Left cardiac atrium (tissue), 4 donors: Measurements from ENCODE around the gene NLRP9. TPM values are rescaled to one million over a fixed set of nuclear protein-coding genes. Genes with fewer than 3 reads are reported as not detected.

Source experiments
- ATAC-seq, 2 donors: fragments of 200-7000 bp; cut with Tn5 transposase; one replicate each; pipeline ENCODE4 v1.9.1; 2020; ENCODE audit warnings: mild to moderate bottlenecking in 2 of 2, moderate library complexity in 2 of 2
- DNase-seq: peaks from one replicate; pipeline ENCODE4 v3.0.0-alpha.2; 2020
- intact Hi-C, 2 donors: fragments of 100-400 bp; cut with DNase I; formaldehyde crosslinking; loops; one replicate each; pipeline versions ENCODE4 v1.14.1 to v1.15.1; 2022 to 2023
- total RNA-seq, 2 donors: library from RNA; stranded (reverse); fragmentation: NEBNext Ultra II Directional; extraction: Animal tissue kit (Norgen Biotek cat#: 25700); gene quantifications; one replicate each; pipeline ENCODE4 v1.2.1, GENCODE V29; 2021
- donor health status: DM: no; HTN: yes; CAD: no.
- donor health status: DM: no; HTN: yes; CAD: no; lungs with severe emphysema.
- donor health status: DM: yes; HTN: yes; CAD: no.
- donor health status: Dilated cardiomyopathy.

The NLRP9 gene
- total RNA-seq, 2 donors from 2014 or later = not detected

DNA sequence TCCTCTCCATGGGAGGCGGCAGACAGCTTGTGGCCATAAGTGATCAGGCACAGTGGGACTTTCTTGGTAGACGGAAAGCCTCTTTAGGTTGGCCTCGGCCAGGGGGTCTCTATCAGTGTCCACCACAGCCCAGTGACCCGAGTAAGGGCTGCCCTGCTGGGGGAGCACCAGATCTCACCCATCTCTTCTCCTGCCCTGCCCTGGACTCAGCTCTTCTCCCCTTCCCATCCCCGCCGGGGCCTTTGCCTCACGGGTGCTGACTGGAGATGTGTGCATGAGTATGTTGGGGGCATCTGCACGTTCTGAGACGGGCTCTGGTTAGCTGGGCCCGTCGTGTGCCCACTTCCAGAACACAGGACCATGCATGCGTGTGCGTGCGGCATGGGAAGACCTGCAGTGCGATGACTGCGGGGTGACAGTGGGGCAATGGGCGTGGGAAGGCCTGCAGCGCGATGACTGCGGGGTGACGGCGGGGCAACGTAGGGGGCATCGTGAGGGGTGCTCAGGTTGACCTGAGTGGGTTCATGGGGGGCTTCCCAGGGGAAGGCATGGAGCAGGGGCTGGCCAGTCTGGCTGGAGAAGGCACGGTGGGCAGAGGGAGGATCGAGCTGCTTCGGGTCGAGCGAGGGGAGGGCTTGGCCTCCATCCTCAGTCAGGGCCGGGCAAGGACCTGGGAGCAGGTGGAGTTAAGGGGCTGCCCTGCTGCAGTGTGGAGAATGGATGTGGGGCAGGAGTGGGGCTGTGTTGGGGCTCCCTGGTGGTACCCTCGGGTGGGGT lies 47.2 kb downstream of the NLRP9 start:
- intact Hi-C loops = no loop called here
- DNase-seq = peak; percentile 12

DNA sequence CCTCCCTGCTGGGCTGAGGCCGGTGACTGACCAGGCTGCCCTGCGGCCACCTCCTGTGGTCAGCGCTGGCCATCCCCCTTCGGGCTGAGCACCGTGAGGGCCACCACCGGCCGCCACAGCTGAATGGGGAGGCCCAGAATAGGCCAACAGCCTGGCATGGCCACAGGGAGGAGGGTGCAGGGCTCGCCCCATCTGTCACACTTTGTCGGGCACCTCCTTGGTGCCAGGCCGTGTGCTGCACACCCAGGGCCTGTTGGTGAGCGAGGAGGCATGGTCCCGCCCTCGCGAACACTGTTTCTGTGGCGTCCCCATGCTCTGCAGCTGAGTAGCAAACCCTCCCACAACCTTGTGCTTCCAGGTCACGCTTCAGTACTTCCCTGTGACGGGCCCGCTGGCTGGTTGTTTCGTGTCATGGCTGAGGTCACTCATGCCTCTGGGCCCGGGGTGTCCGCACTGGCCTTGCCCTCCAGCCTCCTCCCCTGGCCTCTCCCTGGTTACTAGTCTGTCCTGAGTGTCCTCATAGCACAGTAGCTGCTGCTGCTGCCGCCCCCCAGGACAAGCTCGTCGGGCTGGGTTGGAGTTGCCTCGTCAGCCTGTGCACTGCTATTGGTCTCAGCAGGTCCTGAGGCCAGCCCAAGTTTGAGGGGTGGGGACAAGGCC lies 48.0 kb downstream of the NLRP9 start:
- intact Hi-C loops = no loop called here
- ATAC-seq (no peak), DNase-seq (peak; percentile 13)

More for the DNA sequence above, 47.2 kb downstream of the NLRP9 start:
- ATAC-seq = no peak

DNA sequence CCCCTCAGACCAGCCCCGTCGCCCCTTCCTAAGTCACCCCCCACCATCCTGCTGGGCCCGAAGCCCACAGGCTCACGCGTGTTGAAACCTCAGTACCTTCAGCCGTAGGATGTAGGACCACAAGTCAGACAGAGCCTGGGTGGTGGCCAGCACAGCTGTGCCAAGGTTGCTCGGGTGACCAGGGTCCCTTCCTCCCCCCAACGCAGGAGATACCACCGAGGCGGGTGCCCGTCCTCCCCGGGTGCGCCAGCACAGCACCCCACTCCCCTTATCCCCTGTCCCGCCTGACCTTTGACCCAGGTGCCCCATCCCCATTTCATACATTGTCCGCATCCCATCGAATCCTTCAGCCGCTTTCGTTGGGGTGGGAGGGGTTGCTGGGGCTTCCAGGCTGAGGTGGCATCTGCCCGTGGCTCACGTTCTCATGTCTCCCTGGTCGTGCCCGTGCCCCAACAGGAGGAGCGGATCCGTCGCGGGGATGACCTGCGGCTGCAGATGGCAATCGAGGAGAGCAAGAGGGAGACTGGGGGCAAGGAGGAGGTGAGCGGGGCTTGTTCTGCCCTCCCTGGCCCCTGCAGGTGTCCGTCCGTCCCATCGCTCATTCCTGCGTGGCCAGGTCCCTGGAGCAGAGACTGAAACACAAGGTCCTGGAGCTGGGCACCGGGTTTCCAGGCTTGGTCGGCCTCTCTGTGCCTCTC lies 48.6 kb downstream of the NLRP9 start:
- intact Hi-C loops = no loop called here
- DNase-seq (peak; percentile 20), ATAC-seq (no peak)

DNA sequence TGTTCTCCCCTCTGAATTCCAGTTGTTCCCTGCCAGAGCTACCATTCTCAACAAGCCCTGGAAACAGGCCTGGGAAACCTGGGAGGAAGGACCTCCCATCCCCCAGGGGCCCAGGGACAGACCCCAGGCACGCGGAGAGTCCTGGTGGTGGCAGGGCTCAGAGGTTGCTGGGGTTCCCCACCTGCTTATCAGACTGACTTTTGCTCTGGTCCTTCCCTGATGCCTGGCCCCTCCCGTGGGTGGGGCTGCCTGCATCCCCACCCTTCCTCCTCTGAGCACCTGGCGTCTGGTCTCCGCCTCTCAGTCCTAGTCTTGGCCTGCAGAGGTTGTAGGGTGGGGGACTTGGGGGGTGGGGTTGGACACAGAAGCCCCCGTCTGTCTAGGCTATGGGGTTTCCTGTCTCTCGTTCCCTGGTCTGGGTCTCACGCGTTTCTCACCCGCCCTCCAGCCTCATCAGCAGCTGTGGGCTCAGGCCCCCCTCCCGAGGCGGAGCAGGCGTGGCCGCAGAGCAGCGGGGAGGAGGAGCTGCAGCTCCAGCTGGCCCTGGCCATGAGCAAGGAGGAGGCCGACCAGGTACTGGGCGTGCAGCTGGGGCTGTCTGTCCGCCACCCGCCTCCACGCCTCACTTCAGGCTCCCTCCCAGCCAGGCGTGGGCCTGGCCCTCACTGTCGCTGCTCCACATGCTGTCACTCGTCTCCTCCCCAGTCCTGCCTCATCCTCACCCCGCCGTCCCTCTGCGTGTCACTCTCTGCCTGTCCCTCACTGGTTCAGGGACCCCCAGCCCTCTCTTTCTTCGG lies 49.6 kb downstream of the NLRP9 start:
- intact Hi-C loops = no loop called here
- peak; percentile 18 for DNase-seq
- ATAC-seq = no peak

DNA sequence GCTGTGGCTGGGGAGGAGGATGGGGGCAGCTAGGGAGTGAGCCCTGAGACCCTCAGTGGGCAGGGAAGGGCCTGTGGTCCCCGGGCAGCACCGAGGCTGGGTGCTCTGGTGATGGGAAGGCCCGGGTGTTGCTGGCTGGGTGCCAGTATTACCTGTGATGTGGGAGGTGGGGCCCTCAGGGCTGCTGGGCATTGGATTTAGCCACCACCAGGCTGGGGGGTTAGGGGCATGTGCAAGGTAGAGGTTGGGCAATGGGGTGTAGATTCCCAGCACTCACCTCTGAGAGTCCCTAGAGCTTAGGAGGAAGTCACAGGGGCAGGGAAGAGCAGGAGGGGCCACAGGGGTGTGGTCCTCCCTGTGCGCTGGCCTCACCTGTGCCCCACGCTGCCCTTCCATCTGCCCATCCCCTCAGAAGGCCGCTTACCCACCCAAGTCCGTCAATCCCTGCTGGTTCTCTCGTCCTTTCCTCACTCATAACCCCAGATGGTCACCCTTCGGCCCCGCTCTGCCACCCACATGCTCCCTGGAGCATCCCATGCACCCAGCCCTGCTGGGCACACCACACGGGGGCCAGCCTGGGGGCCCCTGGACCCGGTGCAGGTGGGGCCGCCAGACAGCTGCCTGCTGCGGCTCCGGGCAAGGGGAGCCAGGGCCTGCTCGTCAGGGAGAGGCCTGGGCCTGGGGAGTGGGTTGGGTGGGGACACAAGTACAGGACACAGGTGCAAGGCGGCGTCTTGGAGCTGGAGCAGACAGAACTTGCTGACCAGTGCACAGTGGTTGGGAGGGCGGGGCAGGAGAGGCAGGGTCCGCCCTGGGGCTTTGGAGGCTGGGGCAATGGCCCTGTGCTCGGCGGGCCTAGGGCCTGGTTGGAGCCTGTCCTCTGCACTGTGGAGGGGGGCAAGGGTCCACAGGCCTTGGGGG lies 50.7 kb downstream of the NLRP9 start:
- ATAC-seq (no peak), DNase-seq (peak; percentile 25)
- intact Hi-C loops = no loop called here

DNA sequence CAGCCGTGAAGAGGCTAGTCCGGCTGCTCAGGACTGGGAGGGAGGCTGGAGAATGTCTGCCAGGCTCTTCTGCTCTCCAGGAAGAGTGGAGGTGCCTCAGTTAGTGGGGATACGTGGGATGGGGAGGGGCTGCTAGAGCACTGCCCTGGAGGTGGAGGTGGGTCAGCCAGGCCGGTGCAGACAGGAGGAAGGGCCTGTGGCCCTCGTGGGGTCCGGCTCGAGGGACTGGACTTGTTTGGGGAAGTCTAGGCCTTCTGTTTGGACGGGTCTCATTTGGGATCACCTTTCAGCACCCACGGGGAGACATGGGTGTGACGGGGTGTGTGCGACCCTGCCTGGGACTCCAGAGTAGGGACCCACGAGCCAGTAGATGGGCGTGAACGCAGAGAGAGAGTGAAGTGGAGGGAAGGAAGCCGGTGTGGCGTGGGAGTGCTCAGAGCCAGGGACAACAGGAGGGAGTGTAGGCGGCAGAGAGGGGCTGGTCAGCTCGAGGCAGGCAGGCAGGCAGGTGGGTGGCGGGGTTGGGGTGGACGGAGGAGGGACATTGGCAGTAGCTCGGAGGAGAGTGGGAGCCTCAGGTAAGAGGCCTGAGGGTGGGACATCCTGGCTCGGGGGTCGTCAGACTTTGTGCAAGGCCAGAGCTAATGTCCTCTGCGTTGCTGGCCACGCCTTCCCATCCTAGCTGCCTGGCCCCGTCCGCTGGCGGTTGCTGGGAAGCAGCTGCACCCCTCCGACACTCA lies 51.7 kb downstream of the NLRP9 start:
- intact Hi-C loops = no loop called here
- ATAC-seq (no peak), DNase-seq (no peak)

DNA sequence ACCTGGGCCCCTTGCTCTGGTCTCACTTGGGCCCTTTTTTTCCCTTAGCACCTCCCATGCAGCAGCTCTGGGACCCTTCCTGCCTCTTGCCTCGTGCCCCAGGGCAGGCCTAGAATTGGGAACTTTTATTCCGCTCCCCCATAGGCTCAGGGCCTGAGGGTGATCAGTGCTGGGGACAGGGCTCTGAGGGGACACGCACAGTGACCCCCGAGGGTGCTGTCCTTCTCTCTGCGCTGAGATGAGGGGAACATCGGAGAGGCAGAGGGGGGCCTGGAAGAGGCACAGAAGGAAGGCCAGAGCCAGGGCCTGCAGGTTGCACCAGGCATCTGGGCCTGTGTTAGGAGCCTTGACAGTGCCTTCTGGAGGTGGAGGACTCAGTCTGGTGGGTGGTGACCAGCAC lies 52.4 kb downstream of the NLRP9 start:
- no peak for DNase-seq
- ATAC-seq = no peak
- intact Hi-C loops = no loop called here

DNA sequence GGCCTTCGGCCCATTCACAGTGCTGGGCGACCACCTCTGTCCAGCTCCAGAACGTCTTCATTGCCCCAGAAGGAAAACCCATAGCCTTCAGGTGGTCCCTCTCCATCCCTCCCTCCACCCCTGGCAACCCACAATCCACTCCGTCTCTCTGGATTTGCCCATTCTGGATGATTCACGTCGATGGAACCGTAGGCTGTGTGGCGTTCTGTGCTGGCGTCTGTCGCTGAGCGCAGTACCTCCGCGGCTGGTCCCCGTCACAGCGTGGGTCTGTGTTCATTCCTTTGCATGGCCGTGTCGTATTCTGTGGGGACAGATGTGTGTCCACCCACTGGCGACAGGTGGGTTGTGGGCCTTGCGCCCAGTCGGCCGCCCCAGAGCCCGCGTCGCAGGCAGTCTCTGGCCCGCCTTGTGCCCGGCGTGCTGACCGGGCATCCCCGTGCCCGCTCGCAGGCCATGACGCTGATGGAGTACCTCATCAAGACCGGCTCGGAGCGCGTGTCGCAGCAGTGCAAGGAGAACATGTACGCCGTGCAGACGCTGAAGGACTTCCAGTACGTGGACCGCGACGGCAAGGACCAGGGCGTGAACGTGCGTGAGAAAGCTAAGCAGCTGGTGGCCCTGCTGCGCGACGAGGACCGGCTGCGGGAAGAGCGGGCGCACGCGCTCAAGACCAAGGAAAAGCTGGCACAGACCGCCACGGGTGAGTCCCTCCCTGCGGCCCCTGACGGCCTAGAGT lies 53.1 kb downstream of the NLRP9 start:
- DNase-seq (no peak), ATAC-seq (no peak)
- intact Hi-C loops = no loop called here

DNA sequence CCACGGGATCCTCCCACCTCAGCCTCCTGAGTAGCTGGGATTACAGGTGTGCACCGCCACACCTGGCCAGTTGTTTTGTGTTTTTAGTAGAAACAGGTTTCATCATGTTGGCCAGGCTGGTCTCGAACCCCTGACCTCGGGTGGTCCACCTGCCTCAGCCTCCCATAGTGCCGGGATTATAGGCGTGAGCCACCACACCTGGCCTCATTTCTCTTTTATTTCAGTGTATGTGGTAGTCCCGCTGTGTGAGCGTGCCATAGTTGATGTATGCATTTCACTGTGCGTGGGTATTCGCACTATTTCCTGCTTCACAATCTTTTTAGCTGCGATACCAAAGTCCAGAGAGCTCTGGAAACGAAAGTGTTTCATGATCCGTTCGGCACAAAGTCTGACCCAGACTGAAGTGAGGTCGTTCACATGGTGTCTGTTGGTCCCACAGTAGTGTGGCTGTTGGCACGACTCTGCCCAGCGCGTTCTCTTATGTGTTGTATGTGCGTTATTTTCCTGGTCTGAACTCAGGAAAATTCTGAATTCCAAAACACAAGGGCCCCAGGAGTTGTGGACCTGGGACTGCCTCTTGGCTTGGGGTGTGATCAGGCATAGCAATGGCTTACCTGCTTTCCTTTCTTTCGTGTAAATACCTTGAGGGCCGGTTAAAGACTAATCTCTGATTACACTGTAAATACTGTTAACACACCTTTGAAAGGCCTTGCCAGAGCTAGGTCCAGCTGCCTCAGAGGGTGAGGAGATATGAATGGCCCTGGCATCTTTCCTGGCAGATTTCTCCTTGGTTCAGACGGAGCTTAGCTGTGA lies 54.5 kb downstream of the NLRP9 start:
- ATAC-seq (no peak), DNase-seq (no peak)
- intact Hi-C loops = no loop called here

DNA sequence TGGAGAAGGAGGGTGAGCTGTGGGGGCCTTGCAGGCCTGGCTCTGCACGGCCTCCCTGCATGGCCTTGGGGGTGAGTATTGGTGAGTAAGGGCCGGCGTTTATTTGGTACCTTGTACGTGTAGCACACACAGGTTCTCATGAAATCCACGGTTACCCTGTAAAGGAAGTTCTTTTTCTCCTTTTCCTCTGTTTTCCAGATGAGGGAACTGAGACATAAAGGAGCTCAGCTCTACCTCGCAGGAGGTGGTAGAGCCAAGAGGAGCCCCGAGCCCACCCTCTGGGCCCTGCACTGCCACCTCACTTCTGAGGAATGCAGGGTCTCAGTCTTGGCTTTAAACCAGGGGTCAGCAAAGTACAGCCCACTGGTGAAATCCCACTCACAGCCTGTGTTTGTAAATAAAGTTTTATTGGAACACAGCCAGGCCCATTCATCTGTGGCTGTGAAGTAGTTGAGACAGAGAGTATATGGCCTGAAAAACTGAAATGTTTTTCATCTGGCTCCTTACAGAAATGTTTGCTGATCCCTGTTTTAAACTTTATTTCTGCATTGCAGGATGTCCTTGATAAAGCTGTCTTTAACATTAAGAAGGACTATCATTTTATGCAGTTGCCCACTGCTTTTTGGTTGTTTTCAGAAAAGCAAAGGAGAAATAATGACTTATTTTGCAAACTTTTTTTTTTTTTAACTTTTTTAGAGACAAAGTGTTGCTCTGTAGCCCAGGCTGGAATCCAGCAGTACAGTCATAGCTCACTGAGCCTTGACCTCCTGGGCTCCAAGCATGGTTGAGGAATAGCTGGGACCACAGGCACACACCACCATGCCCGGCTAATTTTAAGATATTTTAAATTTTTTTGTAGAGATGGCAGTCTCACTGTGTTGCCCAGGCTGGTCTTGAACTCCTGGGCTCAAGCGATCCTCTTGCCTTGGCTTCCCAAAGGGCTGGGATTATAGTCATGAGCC lies 56.8 kb downstream of the NLRP9 start:
- DNase-seq = no peak
- intact Hi-C loops = no loop called here
- no peak for ATAC-seq

DNA sequence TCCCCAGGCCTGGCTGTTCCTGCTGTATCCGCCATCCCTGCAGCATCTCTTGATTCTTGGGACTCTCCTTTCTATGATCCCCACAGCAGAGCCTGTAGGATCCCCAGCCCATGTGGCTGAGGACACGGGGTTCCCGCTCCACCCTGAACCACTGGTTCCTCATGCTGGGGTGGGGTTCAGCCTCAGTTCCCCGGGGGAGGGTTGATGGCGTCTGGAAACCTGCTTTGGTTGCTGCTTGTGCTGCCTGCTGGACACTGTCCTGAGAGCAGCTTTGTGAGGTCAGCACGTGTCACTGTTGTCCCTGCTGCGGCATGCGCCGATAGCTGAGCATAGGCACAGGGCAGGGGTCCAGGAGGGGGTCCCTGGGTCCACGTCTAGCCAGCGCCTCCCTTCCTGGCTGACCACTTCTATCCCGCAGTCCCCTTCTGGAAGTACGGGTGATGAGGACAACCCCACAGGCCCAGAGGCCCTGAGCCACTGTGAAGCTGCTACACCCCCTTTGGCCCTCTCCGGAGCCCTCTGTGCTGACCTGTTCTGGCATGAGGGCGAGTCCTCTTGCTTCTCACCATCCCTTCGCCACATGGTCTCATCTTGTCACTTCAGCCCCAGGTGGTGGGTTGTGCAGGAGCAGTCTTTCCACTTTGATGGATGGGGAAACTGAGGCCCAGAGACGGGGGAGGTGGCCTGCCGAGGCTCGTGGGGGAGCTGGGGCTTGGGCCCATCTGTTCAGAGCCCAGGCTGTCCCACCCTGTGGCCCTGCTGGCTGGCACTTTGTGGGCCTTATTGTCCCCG lies 57.7 kb downstream of the NLRP9 start:
- ATAC-seq (no peak), DNase-seq (no peak)
- intact Hi-C loops = no loop called here

DNA sequence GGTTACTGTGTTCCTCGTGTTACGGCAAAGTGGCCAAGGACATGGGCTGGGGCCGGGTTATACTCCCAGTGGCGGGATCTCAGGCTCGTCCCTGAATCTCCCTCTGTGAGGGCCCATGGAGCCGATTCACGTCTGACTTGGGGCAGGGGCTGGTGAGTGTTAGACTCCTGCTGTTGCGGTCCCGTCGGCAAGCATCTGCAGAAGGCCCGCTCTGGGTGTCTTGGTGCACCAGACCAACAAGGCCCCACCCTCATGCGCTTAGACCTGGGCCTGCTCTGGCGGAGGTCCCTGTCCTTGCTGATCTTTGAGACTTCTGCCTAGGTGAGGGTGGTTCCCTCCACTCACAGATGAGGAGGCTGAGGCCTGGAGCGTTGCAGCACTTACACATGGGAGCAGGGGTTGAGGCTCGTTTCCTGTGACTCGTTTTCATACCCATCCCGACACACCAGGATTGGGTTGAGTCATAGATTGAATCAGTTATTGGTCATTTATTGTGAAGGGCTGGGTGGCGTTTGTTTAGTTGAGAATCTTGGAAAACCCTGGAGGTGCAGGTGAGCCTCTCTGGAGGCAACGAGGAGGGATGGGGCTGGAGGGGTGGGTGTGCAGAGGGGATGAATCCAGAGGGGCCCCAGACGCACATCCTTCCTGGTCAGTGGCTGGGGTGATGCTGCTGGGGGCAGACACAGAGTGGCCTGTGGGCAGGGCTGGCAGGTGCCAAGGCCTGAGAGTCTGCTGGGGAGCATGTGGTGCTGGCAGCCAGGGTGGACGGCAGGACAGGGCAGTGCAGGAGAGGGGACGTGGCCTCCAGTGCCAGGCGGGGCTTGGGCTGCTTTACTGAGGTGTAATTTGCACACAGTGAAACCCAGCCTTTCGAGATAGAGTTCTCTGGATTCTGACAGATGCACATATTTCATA lies 58.6 kb downstream of the NLRP9 start:
- ATAC-seq (no peak), DNase-seq (no peak)
- intact Hi-C loops = no loop called here

DNA sequence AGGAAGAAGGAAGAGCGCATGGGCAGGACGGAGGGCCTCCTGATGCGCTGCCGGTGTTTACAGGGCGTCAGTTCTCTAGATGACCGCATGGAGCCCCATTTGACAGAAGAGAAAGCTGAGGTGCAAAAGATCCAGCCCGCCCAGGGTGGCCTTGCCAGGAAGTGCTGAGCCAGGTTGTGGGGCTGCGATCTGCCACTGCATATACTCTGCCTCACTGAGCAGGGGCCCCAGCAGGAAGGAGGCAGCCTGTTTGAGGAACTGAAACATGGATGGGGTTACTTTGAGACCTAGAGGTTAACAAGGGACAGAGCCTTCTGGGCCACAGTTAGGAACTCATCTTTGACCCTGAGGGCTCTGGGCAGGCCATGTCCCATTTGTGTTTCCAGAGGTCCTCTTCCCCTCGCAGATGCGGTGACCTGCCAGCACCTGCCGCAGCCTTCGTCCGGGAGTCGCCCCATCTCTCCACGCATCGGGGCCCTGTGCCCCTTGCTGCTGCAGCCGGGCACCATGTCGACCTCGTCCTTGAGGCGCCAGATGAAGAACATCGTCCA lies 60.0 kb downstream of the NLRP9 start:
- DNase-seq (no peak), ATAC-seq (peak in 1 of 2 donors; percentile 17)
- intact Hi-C loops = no loop called here
